DND-41 (cell line): Measurements from ENCODE around the gene STK16.

Source experiments
- CTCF ChIP-seq: IDR thresholded peaks from 2 replicates; pipeline ENCODE4 v1.5.1; 2012; ENCODE audit warnings: borderline replicate concordance, low read length, moderate library complexity, mild to moderate bottlenecking; ENCODE audit not compliant: poor library complexity, severe bottlenecking; ENCODE audit errors: extremely low read depth
- EZH2 ChIP-seq: IDR thresholded peaks from 3 replicates; pipeline ENCODE4 v1.6.1; 2012; ENCODE audit warnings: borderline replicate concordance, low read depth, mild to moderate bottlenecking, moderate library complexity, low read length, inconsistent platforms; ENCODE audit not compliant: severe bottlenecking

GRCh38 chr2:219287580-219288265 is 42.4 kb downstream of the STK16 start:
- TF ChIP-seq CTCF (no peak), EZH2 (no peak)
